ENCODE results near the gene PDAP1.

DNA sequence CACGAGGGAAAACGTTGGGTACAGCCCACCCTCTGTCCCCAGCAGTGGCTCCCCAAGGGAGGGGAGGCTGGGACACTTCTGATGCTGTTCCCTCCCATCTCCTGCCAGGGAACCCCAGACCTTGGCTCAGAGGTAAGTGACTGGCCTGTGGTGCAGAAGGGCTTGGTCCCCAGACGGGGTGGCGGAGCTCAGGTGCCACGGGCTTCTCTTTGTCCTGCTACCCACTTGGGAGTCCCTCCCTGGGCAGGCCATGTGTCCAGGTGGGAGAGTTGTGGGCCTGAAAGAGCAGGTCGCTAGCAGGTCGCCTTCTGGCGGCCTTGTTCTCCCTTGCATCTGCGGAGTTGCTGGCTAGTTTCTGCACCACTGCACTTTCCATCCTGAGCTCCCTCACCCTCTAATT is 47.5 kb upstream of the PDAP1 start:
- TF ChIP-seq EZH2phosphoT487 (IDR thresholded peaks at IDR 0.05; ENCODE audit: low read depth): no peak
- TF ChIP-seq, protein P1, sequence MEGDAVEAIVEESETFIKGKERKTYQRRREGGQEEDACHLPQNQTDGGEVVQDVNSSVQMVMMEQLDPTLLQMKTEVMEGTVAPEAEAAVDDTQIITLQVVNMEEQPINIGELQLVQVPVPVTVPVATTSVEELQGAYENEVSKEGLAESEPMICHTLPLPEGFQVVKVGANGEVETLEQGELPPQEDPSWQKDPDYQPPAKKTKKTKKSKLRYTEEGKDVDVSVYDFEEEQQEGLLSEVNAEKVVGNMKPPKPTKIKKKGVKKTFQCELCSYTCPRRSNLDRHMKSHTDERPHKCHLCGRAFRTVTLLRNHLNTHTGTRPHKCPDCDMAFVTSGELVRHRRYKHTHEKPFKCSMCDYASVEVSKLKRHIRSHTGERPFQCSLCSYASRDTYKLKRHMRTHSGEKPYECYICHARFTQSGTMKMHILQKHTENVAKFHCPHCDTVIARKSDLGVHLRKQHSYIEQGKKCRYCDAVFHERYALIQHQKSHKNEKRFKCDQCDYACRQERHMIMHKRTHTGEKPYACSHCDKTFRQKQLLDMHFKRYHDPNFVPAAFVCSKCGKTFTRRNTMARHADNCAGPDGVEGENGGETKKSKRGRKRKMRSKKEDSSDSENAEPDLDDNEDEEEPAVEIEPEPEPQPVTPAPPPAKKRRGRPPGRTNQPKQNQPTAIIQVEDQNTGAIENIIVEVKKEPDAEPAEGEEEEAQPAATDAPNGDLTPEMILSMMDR (IDR thresholded peaks at IDR 0.05; ENCODE audit: low read depth, low read length): no peak

All from OCI-LY3 (cell line).